ENCODE results near the gene ARF5.

GRCh38 chr7:127551941-127552340 lies 36.3 kb upstream of the ARF5 start:
- TF ChIP-seq, protein P1, sequence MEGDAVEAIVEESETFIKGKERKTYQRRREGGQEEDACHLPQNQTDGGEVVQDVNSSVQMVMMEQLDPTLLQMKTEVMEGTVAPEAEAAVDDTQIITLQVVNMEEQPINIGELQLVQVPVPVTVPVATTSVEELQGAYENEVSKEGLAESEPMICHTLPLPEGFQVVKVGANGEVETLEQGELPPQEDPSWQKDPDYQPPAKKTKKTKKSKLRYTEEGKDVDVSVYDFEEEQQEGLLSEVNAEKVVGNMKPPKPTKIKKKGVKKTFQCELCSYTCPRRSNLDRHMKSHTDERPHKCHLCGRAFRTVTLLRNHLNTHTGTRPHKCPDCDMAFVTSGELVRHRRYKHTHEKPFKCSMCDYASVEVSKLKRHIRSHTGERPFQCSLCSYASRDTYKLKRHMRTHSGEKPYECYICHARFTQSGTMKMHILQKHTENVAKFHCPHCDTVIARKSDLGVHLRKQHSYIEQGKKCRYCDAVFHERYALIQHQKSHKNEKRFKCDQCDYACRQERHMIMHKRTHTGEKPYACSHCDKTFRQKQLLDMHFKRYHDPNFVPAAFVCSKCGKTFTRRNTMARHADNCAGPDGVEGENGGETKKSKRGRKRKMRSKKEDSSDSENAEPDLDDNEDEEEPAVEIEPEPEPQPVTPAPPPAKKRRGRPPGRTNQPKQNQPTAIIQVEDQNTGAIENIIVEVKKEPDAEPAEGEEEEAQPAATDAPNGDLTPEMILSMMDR (IDR thresholded peaks at IDR 0.05): no peak
- TF ChIP-seq POLR2AphosphoS5 (IDR thresholded peaks at IDR 0.05) (no peak), POLR2A (IDR thresholded peaks at IDR 0.05) (no peak)
